IPS DF 6.9 (cell line): ENCODE data around the gene DPEP2NB.
"Not testable (repeated sequence)": the region's sequence is repeated elsewhere in the genome, so short reads cannot be mapped to it uniquely, and the experiment has no call there.

Experiments used
- DNase-seq: peaks from one replicate; pipeline ENCODE4 v3.0.0-alpha.2; 2013; ENCODE audit warnings: low read depth, low spot score
- H3K27ac ChIP-seq: one replicate; pipeline ENCODE4 v1.5.1; 2013; ENCODE audit warnings: low read length, control low read depth
- H3K27me3 ChIP-seq: 2 replicates; pipeline ENCODE4 v1.6.1; 2013; ENCODE audit warnings: mild to moderate bottlenecking, low read length; ENCODE audit not compliant: control insufficient read depth, insufficient read depth
- H3K36me3 ChIP-seq: 2 replicates; pipeline ENCODE4 v1.6.1; 2013; ENCODE audit warnings: low read length; ENCODE audit not compliant: control insufficient read depth, insufficient read depth
- H3K4me1 ChIP-seq: 2 replicates; pipeline ENCODE4 v1.6.1; 2013; ENCODE audit warnings: low read length; ENCODE audit not compliant: control insufficient read depth, insufficient read depth
- H3K4me3 ChIP-seq: 2 replicates; pipeline ENCODE4 v1.5.1; 2013; ENCODE audit warnings: mild to moderate bottlenecking, low read length
- H3K9me3 ChIP-seq: 2 replicates; pipeline ENCODE4 v1.6.1; 2013; ENCODE audit warnings: low read length, inconsistent platforms; ENCODE audit not compliant: control insufficient read depth, insufficient read depth
- WGBS: extraction: QIAGEN DNeasy Blood & Tissue Kit; methylation state at CpG from one replicate; pipeline ENCODE4 v1.1.7; 2013; ENCODE audit warnings: mixed read lengths, missing lambda C conversion rate; ENCODE audit not compliant: insufficient read length, insufficient coverage; 5-methylcytosine and 5-hydroxymethylcytosine counted together

DPEP2NB gene

DNA sequence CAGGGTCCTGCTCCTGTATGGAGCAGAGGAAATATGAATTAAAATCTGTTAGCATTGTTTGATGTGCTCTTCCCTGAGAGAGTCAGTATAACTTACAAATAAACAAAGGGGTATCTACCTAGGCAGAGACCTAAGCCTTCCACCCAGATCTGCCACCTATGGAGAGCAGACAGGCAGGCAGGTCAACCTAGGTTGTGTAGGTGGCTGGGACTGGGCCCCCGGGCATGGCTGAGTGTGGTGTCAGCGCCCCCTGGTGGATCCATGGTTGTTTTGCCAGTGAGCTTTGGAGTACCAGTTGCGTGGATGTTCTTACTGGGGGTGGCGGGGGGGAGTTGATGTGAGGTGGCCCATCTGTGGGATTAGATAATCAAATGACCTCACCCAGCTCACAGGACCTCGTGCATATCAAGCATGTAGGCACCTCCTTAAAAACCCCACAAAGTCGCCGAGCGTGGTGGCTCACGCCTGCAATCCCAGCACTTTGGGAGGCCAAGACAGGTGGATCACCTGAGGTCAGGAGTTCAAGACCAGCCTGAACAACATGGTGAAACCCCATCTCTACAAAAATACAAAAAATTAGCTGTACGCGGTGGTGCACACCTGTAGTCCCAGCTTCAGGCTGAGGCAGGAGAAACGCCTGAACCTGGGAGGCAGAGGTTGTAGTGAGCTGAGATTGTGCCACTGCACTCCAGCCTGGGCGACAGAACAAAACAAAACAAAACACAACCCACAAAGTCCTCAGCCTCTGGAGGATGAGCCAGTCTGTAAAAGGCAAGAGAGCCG lies 25.0 kb upstream of the DPEP2NB start:
- peak; percentile 70 for DNase-seq
- WGBS = no CpG with 5 or more reads among the region's 14 CpGs
- H3K27ac ChIP-seq = no peak overlapping the region
- no peak overlapping the region for H3K4me3 ChIP-seq
- no peaks in the 10 kb centered on the region for H3K4me1 ChIP-seq
- no peaks in the 10 kb centered on the region for H3K27me3 ChIP-seq
- no peaks in the 10 kb centered on the region for H3K36me3 ChIP-seq
- H3K9me3 ChIP-seq = no peaks in the 10 kb centered on the region

GRCh38 chr16:68037841-68038597 lies 22.3 kb upstream of the DPEP2NB start:
- DNase-seq = no peak

DNA sequence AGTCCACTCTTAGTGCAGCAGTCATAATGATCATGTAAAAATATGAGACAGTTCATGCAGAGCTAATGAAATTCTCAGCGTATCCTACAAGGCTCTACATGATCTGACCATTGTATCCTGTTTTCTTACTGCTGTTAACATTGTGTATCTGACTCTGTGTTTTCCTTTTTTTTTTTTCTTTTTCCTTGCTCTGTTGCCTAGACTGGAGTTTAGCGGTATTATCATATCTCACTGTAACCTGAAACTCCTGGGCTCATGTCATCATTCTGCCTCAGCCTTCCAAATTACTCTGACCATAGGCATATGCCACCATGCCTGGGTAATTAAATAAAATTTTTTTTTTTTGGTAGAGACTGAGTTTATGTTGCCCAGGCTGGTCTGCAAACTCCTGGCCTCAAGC lies 19.5 kb upstream of the DPEP2NB start:
- Histone ChIP-seq H3K4me1 (no peaks in the 10 kb centered on the region), H3K4me3 (no peak overlapping the region), H3K27me3 (no peaks in the 10 kb centered on the region), H3K27ac (no peak overlapping the region), H3K36me3 (no peaks in the 10 kb centered on the region), H3K9me3 (no peaks in the 10 kb centered on the region; the same call in 1 of the 2 replicates)
- DNase-seq = no peak
- no CpG with 5 or more reads among the region's 2 CpGs for WGBS

More at GRCh38 chr16:68037841-68038597, 22.3 kb upstream of the DPEP2NB start:
- no CpG with 5 or more reads among the region's 9 CpGs for WGBS
- no peaks in the 10 kb centered on the region for H3K4me1 ChIP-seq
- H3K27ac ChIP-seq = no peak overlapping the region
- H3K4me3 ChIP-seq = no peak overlapping the region
- no peaks in the 10 kb centered on the region for H3K27me3 ChIP-seq
- no peaks in the 10 kb centered on the region for H3K36me3 ChIP-seq
- no peaks in the 10 kb centered on the region; the same call in 1 of the 2 replicates for H3K9me3 ChIP-seq

DNA sequence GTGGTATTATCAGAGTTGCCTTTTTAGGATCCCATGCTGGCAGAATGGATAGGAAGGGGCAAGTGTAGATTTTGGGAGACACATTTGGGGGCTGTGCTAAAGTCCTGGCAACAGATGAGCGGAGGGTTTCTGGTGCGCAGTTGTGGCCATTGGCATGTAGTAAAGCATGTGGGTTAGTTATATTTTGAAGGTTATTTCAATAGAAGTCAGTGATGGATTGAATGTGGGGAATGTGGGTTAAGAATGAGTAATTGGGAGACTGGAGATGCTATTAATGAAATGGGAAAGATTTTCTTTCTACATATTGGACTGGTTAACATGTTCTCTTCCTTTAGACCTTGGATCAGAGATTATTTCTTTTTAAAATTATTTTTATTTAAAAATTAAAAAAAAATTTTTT lies 17.4 kb upstream of the DPEP2NB start:
- H3K9me3 ChIP-seq = no peaks in the 10 kb centered on the region; the same call in 1 of the 2 replicates
- peaks cover 3% of the 10 kb centered on the region; the same call in 1 of the 2 replicates for H3K36me3 ChIP-seq
- no peaks in the 10 kb centered on the region for H3K27me3 ChIP-seq
- no peak overlapping the region for H3K4me3 ChIP-seq
- H3K4me1 ChIP-seq = no peaks in the 10 kb centered on the region
- WGBS = no CpG with 5 or more reads among the region's 2 CpGs
- no peak for DNase-seq
- H3K27ac ChIP-seq = no peak overlapping the region

- no peak for DNase-seq
- Histone ChIP-seq H3K9me3 (no peaks in the 10 kb centered on the region; the same call in 1 of the 2 replicates), H3K27ac (no peak overlapping the region), H3K4me3 (no peak overlapping the region), H3K4me1 (no peaks in the 10 kb centered on the region), H3K36me3 (peaks cover 3% of the 10 kb centered on the region; the same call in 1 of the 2 replicates), H3K27me3 (no peaks in the 10 kb centered on the region)
- no CpG with 5 or more reads among the region's 2 CpGs for WGBS
Measured at GRCh38 chr16:68031951-68032350, 16.2 kb upstream of the DPEP2NB start.

GRCh38 chr16:68030108-68030507 lies 14.4 kb upstream of the DPEP2NB start:
- H3K36me3 ChIP-seq, DNase-seq: not testable (repeated sequence)

DNA sequence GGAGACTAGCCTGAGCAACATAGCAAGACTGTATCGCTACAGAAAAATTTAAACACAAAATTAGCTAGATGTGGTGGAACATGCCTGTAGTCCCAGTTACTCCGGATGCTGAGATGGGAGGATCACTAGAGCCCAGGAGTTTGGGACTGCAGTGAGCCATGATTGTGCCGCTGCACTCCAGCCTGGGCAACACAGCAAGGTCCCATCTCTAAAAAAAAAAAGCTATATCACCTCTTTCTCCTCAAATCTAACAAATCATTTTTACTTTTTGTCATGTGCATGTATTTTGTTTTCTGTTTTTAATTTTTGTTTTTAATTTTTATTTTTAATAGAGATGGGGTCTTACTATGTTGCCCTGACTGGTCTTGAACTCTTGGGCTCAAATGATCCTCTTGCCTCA lies 13.3 kb upstream of the DPEP2NB start:
- no peaks in the 10 kb centered on the region for H3K27me3 ChIP-seq
- H3K36me3 ChIP-seq = peaks cover 3% of the 10 kb centered on the region; the same call in 1 of the 2 replicates
- H3K9me3 ChIP-seq = no peaks in the 10 kb centered on the region
- H3K27ac ChIP-seq = no peak overlapping the region
- WGBS = no CpG with 5 or more reads among the region's 3 CpGs
- no peak overlapping the region for H3K4me3 ChIP-seq
- H3K4me1 ChIP-seq = no peaks in the 10 kb centered on the region
- DNase-seq = no peak

More at GRCh38 chr16:68030108-68030507, 14.4 kb upstream of the DPEP2NB start:
- not testable (repeated sequence) for H3K4me1 ChIP-seq, H3K27ac ChIP-seq, H3K27me3 ChIP-seq, H3K4me3 ChIP-seq, H3K9me3 ChIP-seq
- no CpG with 5 or more reads among the region's 6 CpGs for WGBS

GRCh38 chr16:68022728-68023537 lies 7.2 kb upstream of the DPEP2NB start, which contains the start of the genes DDX28 and DUS2:
TSS of gene DDX28 (minus strand) at chr16:68023232. CDS start at chr16:68023202, 30 bp downstream.
TSS of gene DUS2 (plus strand) at chr16:68023284. CDS start at chr16:68038024, 14,740 bp downstream.
- DNase-seq = peak; percentile 89
- Histone ChIP-seq H3K27ac (no peak within 1 kb of the TSS), H3K4me3 (peak within 1 kb of the TSS; percentile 80), H3K9me3 (no peaks in the 10 kb centered on the region), H3K36me3 (no peaks in the 10 kb centered on the region), H3K27me3 (no peaks in the 10 kb centered on the region), H3K4me1 (peaks cover 2% of the 10 kb centered on the region; the same call in 1 of the 2 replicates)
- no CpG with 5 or more reads among the region's 84 CpGs for WGBS

GRCh38 chr16:68022278-68022727 lies 6.6 kb upstream of the DPEP2NB start:
- Histone ChIP-seq H3K4me1 (peaks cover 2% of the 10 kb centered on the region; the same call in 1 of the 2 replicates), H3K27ac (no peak overlapping the region), H3K9me3 (no peaks in the 10 kb centered on the region), H3K4me3 (peak overlapping the region; percentile 80), H3K36me3 (no peaks in the 10 kb centered on the region), H3K27me3 (no peaks in the 10 kb centered on the region)
- WGBS = no CpG with 5 or more reads among the region's 19 CpGs
- DNase-seq = no peak

DNA sequence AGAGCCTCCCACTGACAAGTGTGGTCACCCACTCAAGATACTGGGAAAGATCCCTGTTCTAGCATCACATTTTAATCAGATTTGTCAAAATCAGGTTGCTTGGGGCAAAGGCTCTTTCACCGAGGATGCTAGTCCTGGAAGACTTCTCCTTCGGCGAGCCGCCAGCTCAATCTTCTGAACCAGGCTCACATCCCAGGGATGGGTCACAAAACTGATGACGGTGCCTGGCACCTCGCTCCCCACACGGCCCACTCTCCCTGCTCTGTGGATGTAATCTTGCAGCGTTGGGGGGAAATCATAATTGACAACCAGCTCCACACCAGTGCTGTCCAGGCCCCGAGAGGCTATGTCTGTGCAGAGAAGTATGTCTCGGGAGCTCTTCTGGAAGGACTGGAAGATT lies 5.8 kb upstream of the DPEP2NB start:
- H3K4me3 ChIP-seq = no peak overlapping the region

More for the DNA sequence above, 5.8 kb upstream of the DPEP2NB start:
- no peaks in the 10 kb centered on the region for H3K36me3 ChIP-seq
- no peak overlapping the region for H3K27ac ChIP-seq
- no peaks in the 10 kb centered on the region for H3K27me3 ChIP-seq
- H3K9me3 ChIP-seq = no peaks in the 10 kb centered on the region
- DNase-seq = no peak
- peaks cover 2% of the 10 kb centered on the region; the same call in 1 of the 2 replicates for H3K4me1 ChIP-seq
- no CpG with 5 or more reads among the region's 10 CpGs for WGBS
